Lung (tissue), 16 donors: ENCODE measurements around the gene TRIM3. TPM values are rescaled to one million over a fixed set of nuclear protein-coding genes. Genes with fewer than 3 reads are reported as not detected.
A peak's percentile ranks its signal among the peaks of the same experiment; 100 is the strongest.
"Not testable (repeated sequence)": the region's sequence is repeated elsewhere in the genome, so short reads cannot be mapped to it uniquely, and the experiment has no call there.

Source experiments
- ATAC-seq: fragments of 200-7000 bp; cut with Tn5 transposase; one replicate; pipeline ENCODE4 v1.9.1; 2020; ENCODE audit warnings: moderate number of reproducible peaks; ENCODE audit not compliant: insufficient read depth, low FRiP score
- DNase-seq, 3 donors: peaks; one replicate each; pipeline ENCODE4 v3.0.0-alpha.2; 2013 to 2017
- H3K27ac ChIP-seq, 2 donors: one replicate each; pipeline ENCODE4 v1.5.1; 2013; ENCODE audit warnings: mild to moderate bottlenecking in 2 of 2, moderate library complexity in 2 of 2, control low read depth in 1 of 2, inconsistent platforms in 1 of 2, low read depth in 1 of 2, low read length in 1 of 2
- H3K27me3 ChIP-seq, 3 donors: one replicate each; pipeline ENCODE4 v1.5.1; 2013; ENCODE audit warnings: low read length in 2 of 3; ENCODE audit not compliant: control insufficient read depth in 3 of 3, insufficient read depth in 3 of 3
- H3K36me3 ChIP-seq, 4 donors: one replicate each; pipeline ENCODE4 v1.5.1; 2013; ENCODE audit warnings: low read length in 4 of 4, mild to moderate bottlenecking in 1 of 4, moderate library complexity in 1 of 4; ENCODE audit not compliant: control insufficient read depth in 4 of 4, insufficient read depth in 4 of 4
- H3K4me1 ChIP-seq, 5 donors: one replicate each; pipeline ENCODE4 v1.5.1; 2013; ENCODE audit warnings: low read length in 5 of 5, mild to moderate bottlenecking in 2 of 5, moderate library complexity in 1 of 5; ENCODE audit not compliant: control insufficient read depth in 5 of 5, insufficient read depth in 5 of 5
- H3K4me3 ChIP-seq: one replicate; pipeline ENCODE4 v1.5.1; 2013; ENCODE audit warnings: mild to moderate bottlenecking, control low read depth, moderate library complexity
- H3K9ac ChIP-seq, 2 donors: one replicate each; pipeline ENCODE4 v1.5.1; 2013; ENCODE audit warnings: low read length in 2 of 2, control low read depth in 1 of 2; ENCODE audit not compliant: insufficient read depth in 1 of 2
- H3K9me3 ChIP-seq, 4 donors: one replicate each; pipeline ENCODE4 v1.5.1; 2013; ENCODE audit warnings: low read length in 3 of 4, mild to moderate bottlenecking in 1 of 4, moderate library complexity in 1 of 4; ENCODE audit not compliant: control insufficient read depth in 4 of 4, insufficient read depth in 3 of 4
- CTCF ChIP-seq: IDR thresholded peaks from 2 replicates; pipeline ENCODE4 v1.5.1; 2012; ENCODE audit warnings: mild to moderate bottlenecking; ENCODE audit errors: control extremely low read depth, extremely low read depth
- WGBS, 2 donors: extraction: QIAGEN DNeasy Blood & Tissue Kit; methylation state at CpG; one replicate each; pipeline ENCODE4 v1.1.7; 2013; 5-methylcytosine and 5-hydroxymethylcytosine counted together
- long read RNA-seq, 5 donors: transcript quantifications; one replicate each; lab custom pipeline, GENCODE V29; 2026
- polyA plus RNA-seq, 2 donors: library from polyadenylated mRNA; stranded (reverse); fragments of 200-250 nt; gene quantifications; one replicate each; pipeline ENCODE4 v1.2.1, GENCODE V29; 2013
- total RNA-seq, 2 donors: library from RNA; depleted of rRNA in 1 of 2; stranded (reverse); fragments of >200 nt in 1 of 2; gene quantifications; one replicate each; pipeline ENCODE4 v1.2.1, GENCODE V29; 2014 to 2021
- donor health status: control.
- donor health status: control.
- donor health status: Bipolar disorder and iron deficiency.
- donor health status: healthy.
- donor health status: DM: yes; HTN: yes; CAD: no.

Gene TRIM3
- total RNA-seq (10 to 100 TPM; 28.4 to 29.0 TPM), polyA plus RNA-seq (10 to 100 TPM; 15.7 to 16.4 TPM)
- long read RNA-seq, donor 1, partial matches to known transcripts = 0 of 4 reads
- long read RNA-seq, donor 1, other reads (novel, unspliced or antisense) = 0 of 4 reads
- long read RNA-seq, donor 2 = 0 reads
- long read RNA-seq, donor 3 = 0 reads
- long read RNA-seq, donor 4, partial matches to known transcripts = 0 of 1 reads
- long read RNA-seq, donor 4, other reads (novel, unspliced or antisense) = 0 of 1 reads
- long read RNA-seq, donor 5, partial matches to known transcripts = 0 of 2 reads
- long read RNA-seq, donor 5, other reads (novel, unspliced or antisense) = 0 of 2 reads

- Histone ChIP-seq H3K9ac (peak within 1 kb of the TSS; percentile 16 to 79), H3K36me3 (peaks cover 0 to 19% (median 7%) of the 10 kb centered on the region in 4 donors), H3K9me3 (no peaks in the 10 kb centered on the region), H3K4me1 (peaks cover 0 to 17% (median 10%) of the 10 kb centered on the region in 5 donors), H3K27ac (peak within 1 kb of the TSS; percentile 82 to 95), H3K27me3 (no peaks in the 10 kb centered on the region), H3K4me3 (peak within 1 kb of the TSS; percentile 68)
- DNase-seq (peak; percentile 90 to 96 (median 95)), ATAC-seq (peak; percentile 92)
- WGBS, 2 donors = 1% methylated on average over 57 to 87 of the region's 87 CpGs
- no peak for TF ChIP-seq CTCF
Measured at GRCh38 chr11:6473451-6474412, at the start of gene TRIM3. Gene TRIM3 (minus strand): TSS chr11:6473941. CDS start chr11:6465695, 8,246 bp downstream.

DNA sequence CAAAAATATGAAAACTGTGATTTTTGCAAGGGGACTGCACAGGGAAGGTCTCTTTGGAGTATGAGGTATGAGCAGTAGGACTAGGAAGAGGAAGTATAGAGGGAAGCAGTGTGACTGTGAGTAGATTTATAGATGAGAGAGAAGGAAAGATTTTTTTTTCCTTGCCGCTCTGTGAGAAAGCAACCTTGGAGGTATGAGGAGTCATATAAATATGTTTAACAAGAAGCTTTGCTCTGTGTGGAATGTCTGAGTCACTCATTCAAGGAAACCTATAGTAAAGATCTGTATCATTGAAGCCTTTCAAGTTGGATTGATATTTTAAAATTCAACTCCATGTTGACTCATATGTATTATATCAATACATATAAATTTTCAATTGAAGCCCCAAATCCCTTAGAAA, 49.5 kb upstream of the TRIM3 start:
- no peak for ATAC-seq
- no peak for DNase-seq
- H3K4me1 ChIP-seq = no peaks in the 10 kb centered on the region
- H3K9me3 ChIP-seq = no peaks in the 10 kb centered on the region
- no peak overlapping the region for H3K4me3 ChIP-seq
- no peak for TF ChIP-seq CTCF
- WGBS, 2 donors = 48 to 81% methylated on average over 1 of the region's 1 CpG
- H3K27me3 ChIP-seq = no peaks in the 10 kb centered on the region
- no peak overlapping the region for H3K27ac ChIP-seq
- no peak overlapping the region for H3K9ac ChIP-seq
- H3K36me3 ChIP-seq = peaks cover 0 to 10% (median 6%) of the 10 kb centered on the region in 4 donors

DNA sequence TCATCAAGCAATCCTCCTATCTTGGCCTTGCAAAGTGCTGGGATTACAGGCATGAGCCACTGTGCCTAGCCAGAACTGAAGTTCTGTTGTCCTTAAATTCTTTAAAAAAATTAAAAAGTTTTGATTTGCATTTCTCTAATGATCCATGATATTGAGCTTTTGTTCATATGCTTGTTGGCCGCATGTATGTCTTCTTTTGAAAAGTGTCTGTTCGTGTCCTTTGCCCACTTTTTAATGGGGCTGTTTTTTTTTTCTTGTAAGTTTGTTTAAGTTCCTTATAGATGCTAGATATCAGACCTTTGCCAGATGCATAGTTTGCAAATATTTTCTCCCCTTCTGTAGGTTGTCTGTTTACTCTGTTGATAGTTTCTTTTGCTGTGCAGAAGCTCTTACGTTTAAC, 48.2 kb upstream of the TRIM3 start:
- H3K9me3 ChIP-seq, H3K4me3 ChIP-seq, H3K4me1 ChIP-seq, H3K9ac ChIP-seq, H3K27me3 ChIP-seq, H3K27ac ChIP-seq, DNase-seq, ATAC-seq: not testable (repeated sequence)
- peaks cover 0 to 12% (median 6%) of the 10 kb centered on the region in 4 donors for H3K36me3 ChIP-seq
- WGBS, 2 donors = 93 to 94% methylated on average over 3 of the region's 3 CpGs

DNA sequence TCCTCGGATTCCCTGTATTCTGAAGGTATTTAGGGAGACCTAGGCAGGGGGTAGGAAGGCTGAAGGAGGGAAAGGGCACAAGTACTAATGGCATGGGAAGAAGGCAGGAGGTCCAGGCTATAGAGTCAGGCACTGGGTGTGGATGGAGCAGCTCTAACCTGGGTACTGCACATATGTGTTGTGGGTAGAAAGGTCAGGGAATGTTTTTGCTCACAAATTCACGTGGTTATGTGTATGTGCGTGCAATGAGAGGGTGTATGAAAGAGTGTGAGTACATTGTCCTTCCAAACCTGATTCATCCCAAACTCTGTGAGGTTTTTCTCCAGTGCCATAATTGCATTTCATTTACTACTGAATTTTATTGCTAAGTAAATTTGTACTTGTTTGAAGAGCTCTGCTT, 46.5 kb upstream of the TRIM3 start:
- H3K4me3 ChIP-seq = no peak overlapping the region
- peaks cover 0 to 6% (median 0%) of the 10 kb centered on the region in 5 donors for H3K4me1 ChIP-seq
- H3K27ac ChIP-seq = no peak overlapping the region
- WGBS, 2 donors = 87 to 88% methylated on average over 3 of the region's 3 CpGs
- H3K9me3 ChIP-seq = no peaks in the 10 kb centered on the region
- H3K36me3 ChIP-seq = peaks cover 0 to 14% (median 7%) of the 10 kb centered on the region in 4 donors
- DNase-seq (no peak), ATAC-seq (no peak)
- no peak overlapping the region for H3K9ac ChIP-seq
- no peaks in the 10 kb centered on the region for H3K27me3 ChIP-seq
- TF ChIP-seq CTCF = no peak
